T-cell (primary cell): ENCODE data around the gene RAP1A. TPM values are rescaled to one million over a fixed set of nuclear protein-coding genes. Genes with fewer than 3 reads are reported as not detected.
A peak's percentile ranks its signal among the peaks of the same experiment; 100 is the strongest.

Experiments
- ATAC-seq, 4 experiments: fragments of 200-7000 bp in 3 of 4; fragments of 150-1000 bp in 1 of 4; cut with Tn5 transposase; replicated peaks in 1 of 4; 1 replicate in 3 of 4; 2 replicates in 1 of 4; pipeline ENCODE4 v1.10.0; 2021; ENCODE audit warnings: moderate library complexity in 3 of 4, mild to moderate bottlenecking in 2 of 4, moderate number of reproducible peaks in 1 of 4
- CTCF ChIA-PET, 2 donors: fragments of 300-600 bp; sonication (Branson Sonifier 250); formaldehyde crosslinking; loops; one replicate each; lab custom pipeline; 2022; ENCODE audit warnings: antibody characterized with exemption in 2 of 2; lab: Charles Lee
- POLR2A ChIA-PET, 2 donors: fragments of 300-600 bp; sonication (Branson Sonifier 250); formaldehyde crosslinking; loops; one replicate each; lab custom pipeline; 2022; ENCODE audit warnings: antibody characterized with exemption in 2 of 2; lab: Charles Lee
- DNase-seq, 35 experiments: peaks; one replicate each; pipeline versions ENCODE4 v3.0.0 to v3.0.0-alpha.2; 2013 to 2023
- H3K27ac ChIP-seq: one replicate; pipeline ENCODE4 v1.5.1; 2013; ENCODE audit warnings: low read length
- H3K27me3 ChIP-seq, 2 experiments: replicated peaks in 1 of 2; 1 replicate in 1 of 2; 2 replicates in 1 of 2; pipeline versions ENCODE4 v1.6.1 to v1.7.0; 2013; ENCODE audit warnings: low read length in 1 of 2, mixed read lengths in 1 of 2; ENCODE audit not compliant: control insufficient read depth in 2 of 2, insufficient read depth in 2 of 2; ENCODE audit errors: extremely low read depth in 1 of 2
- H3K36me3 ChIP-seq, 2 donors: 1 replicate in 1 of 2; 2 replicates in 1 of 2; pipeline versions ENCODE4 v1.6.1 to v1.7.0; 2013; ENCODE audit warnings: low read length in 1 of 2; ENCODE audit not compliant: control insufficient read depth in 2 of 2, insufficient read depth in 1 of 2; ENCODE audit errors: extremely low read depth in 1 of 2
- H3K4me1 ChIP-seq, 2 experiments: 1 replicate in 1 of 2; 2 replicates in 1 of 2; pipeline versions ENCODE4 v1.6.1 to v1.7.0; 2013; ENCODE audit warnings: low read length in 2 of 2, mixed read lengths in 1 of 2; ENCODE audit not compliant: insufficient read depth in 2 of 2, control insufficient read depth in 1 of 2; ENCODE audit errors: extremely low read depth in 1 of 2
- H3K4me3 ChIP-seq, 2 donors: 1 replicate in 1 of 2; 2 replicates in 1 of 2; pipeline versions ENCODE4 v1.5.1 to v1.7.0; 2013; ENCODE audit warnings: mild to moderate bottlenecking in 2 of 2, low read length in 1 of 2, moderate library complexity in 1 of 2; ENCODE audit not compliant: control insufficient read depth in 1 of 2; ENCODE audit errors: extremely low read depth in 1 of 2
- H3K9me3 ChIP-seq: 2 replicates; pipeline ENCODE4 v1.7.0; 2013
- H3K27ac Mint-ChIP-seq, 2 donors: one replicate each; pipeline ENCODE4 v1.8.0; 2020 to 2021; ENCODE audit warnings: mild to moderate bottlenecking in 2 of 2, mixed read lengths in 2 of 2
- H3K27me3 Mint-ChIP-seq, 2 donors: one replicate each; pipeline ENCODE4 v1.8.0; 2021 to 2022; ENCODE audit warnings: mixed read lengths in 2 of 2
- H3K36me3 Mint-ChIP-seq: one replicate; pipeline ENCODE4 v1.8.0; 2021; ENCODE audit warnings: mixed read lengths
- H3K4me1 Mint-ChIP-seq, 3 donors: one replicate each; pipeline ENCODE4 v1.8.0; 2020 to 2022; ENCODE audit warnings: mixed read lengths in 3 of 3, mild to moderate bottlenecking in 1 of 3
- H3K4me3 Mint-ChIP-seq, 3 donors: one replicate each; pipeline ENCODE4 v1.8.0; 2020 to 2022; ENCODE audit warnings: mild to moderate bottlenecking in 3 of 3, mixed read lengths in 3 of 3, moderate library complexity in 3 of 3
- H3K9me3 Mint-ChIP-seq, 3 donors: one replicate each; pipeline ENCODE4 v1.8.0; 2020 to 2022; ENCODE audit warnings: mixed read lengths in 3 of 3
- WGBS: methylation state at CpG from one replicate; pipeline ENCODE4 v1.1.5; 2013; ENCODE audit warnings: missing lambda C conversion rate; ENCODE audit not compliant: insufficient coverage; 5-methylcytosine and 5-hydroxymethylcytosine counted together
- total RNA-seq, 35 experiments: library from RNA in 6 of 35; stranded (reverse) in 6 of 35; fragments of 120-200 nt in 1 of 35; gene quantifications; one replicate each; pipeline versions ENCODE4 v1.2.1 to v1.2.4 and lab custom pipeline; 2013 to 2026

The RAP1A gene
- total RNA-seq, 5 donors from 2014 or later (not counting 1 experiment from before 2014, with no cell fraction given) = 95.0 to 108 (median 103) TPM

DNA sequence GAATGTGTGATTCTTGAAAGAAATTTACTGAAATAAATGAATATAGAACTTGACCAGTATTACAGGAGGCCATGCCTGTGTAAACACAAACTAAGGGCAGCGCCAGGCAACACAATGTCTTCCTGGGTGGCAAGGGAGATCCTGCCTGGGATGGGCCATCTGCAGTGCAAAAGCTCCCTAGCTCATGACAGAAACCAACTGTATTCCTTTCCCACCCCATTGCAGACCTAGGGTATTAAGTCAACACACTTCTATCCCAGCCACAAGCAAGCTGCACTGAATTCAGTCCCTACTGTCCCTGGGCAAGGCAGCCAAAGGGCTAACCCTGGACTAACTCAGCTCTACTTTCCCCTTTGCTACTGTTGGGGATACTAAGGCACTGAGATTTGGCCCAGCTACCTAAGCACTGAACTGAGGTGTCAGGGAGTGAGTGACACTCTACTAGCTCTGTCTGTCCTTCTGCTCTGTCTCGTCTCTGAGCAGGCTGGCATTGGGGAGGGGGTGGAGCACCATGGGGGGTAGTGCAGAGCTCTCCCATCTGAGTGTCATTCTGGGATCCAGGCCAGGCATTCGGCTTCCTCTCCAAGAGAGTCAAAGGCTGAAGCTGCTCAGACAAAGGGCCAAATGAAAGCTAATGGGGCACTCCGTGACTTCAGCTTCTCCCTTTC lies 117.1 kb downstream of the RAP1A start:
- no peaks in the 10 kb centered on the region for H3K36me3 ChIP-seq
- no peak overlapping the region for H3K4me3 ChIP-seq
- H3K27ac Mint-ChIP-seq = no peak overlapping the region
- peaks cover 15 to 23% of the 10 kb centered on the region in 2 donors for H3K27me3 Mint-ChIP-seq
- H3K9me3 Mint-ChIP-seq = no peaks in the 10 kb centered on the region
- 86% methylated on average over 1 of the region's 4 CpGs for WGBS
- H3K27me3 ChIP-seq = peaks cover 2 to 71% of the 10 kb centered on the region in 2 experiments
- ATAC-seq = no peak
- ChIA-PET CTCF (interaction anchor here in 1 of 2 donors (1.2 to 1.3 kb wide), 2 partner anchors 11 to 22 kb away, joined by 3 to 6 read pairs; no protein-coding TSS in a partner anchor), POLR2A (no interaction called here)
- peak in 1 of 35 experiments; percentile 23 for DNase-seq
- peaks cover 0 to 36% of the 10 kb centered on the region in 2 experiments for H3K4me1 ChIP-seq
- H3K27ac ChIP-seq = no peak overlapping the region
- H3K4me3 Mint-ChIP-seq = no peak overlapping the region
- peaks cover 18 to 32% (median 22%) of the 10 kb centered on the region in 3 donors for H3K4me1 Mint-ChIP-seq
- H3K9me3 ChIP-seq = no peaks in the 10 kb centered on the region
- no peaks in the 10 kb centered on the region for H3K36me3 Mint-ChIP-seq

GRCh38 chr1:111737216-111738132 lies 117.9 kb downstream of the RAP1A start:
- Mint-ChIP-seq H3K27ac (peak overlapping the region in 1 of 2 donors; percentile 19), H3K27me3 (peaks cover 15 to 23% of the 10 kb centered on the region in 2 donors), H3K36me3 (no peaks in the 10 kb centered on the region), H3K9me3 (no peaks in the 10 kb centered on the region), H3K4me1 (peaks cover 18 to 32% (median 22%) of the 10 kb centered on the region in 3 donors), H3K4me3 (peak overlapping the region; percentile 69 to 93 (median 78))
- 76% methylated on average over 5 of the region's 8 CpGs for WGBS
- DNase-seq (peak in 1 of 35 experiments; percentile 11), ATAC-seq (no peak)
- no peak overlapping the region for H3K27ac ChIP-seq
- peaks cover 2 to 63% of the 10 kb centered on the region in 2 experiments for H3K27me3 ChIP-seq
- POLR2A ChIA-PET = interaction anchor here in 1 of 2 donors (1.0 to 1.2 kb wide), 2 partner anchors 14 to 18 kb away, joined by 3 to 4 read pairs; partner anchors contain the start of gene DDX20
- H3K4me3 ChIP-seq = peak overlapping the region; percentile 58 to 74
- no peaks in the 10 kb centered on the region for H3K9me3 ChIP-seq
- CTCF ChIA-PET = interaction anchor here in 1 of 2 donors (1.2 to 1.8 kb wide), 5 partner anchors 10 to 229 kb away, joined by 3 to 6 read pairs (median 5); no protein-coding TSS in a partner anchor
- H3K36me3 ChIP-seq = no peaks in the 10 kb centered on the region
- H3K4me1 ChIP-seq = peaks cover 0 to 36% of the 10 kb centered on the region in 2 experiments

- Histone ChIP-seq H3K36me3 (no peaks in the 10 kb centered on the region), H3K4me3 (peak overlapping the region; percentile 58 to 74), H3K27me3 (peaks cover 2 to 62% of the 10 kb centered on the region in 2 experiments), H3K9me3 (no peaks in the 10 kb centered on the region), H3K27ac (no peak overlapping the region), H3K4me1 (peaks cover 0 to 36% of the 10 kb centered on the region in 2 experiments)
- H3K9me3 Mint-ChIP-seq = no peaks in the 10 kb centered on the region
- ATAC-seq = peak in 1 of 4 experiments; percentile 61
- DNase-seq = peak in 2 of 35 experiments; percentile 25 to 47
- H3K4me1 Mint-ChIP-seq = peaks cover 18 to 32% (median 22%) of the 10 kb centered on the region in 3 donors
- no peaks in the 10 kb centered on the region for H3K36me3 Mint-ChIP-seq
- peak overlapping the region; percentile 69 to 93 (median 78) for H3K4me3 Mint-ChIP-seq
- POLR2A ChIA-PET = interaction anchor here (0.9 to 1.2 kb wide), 3 partner anchors 13 to 17 kb away, joined by 3 to 6 read pairs (median 4); partner anchors contain the start of gene DDX20 (in 1 of the 2)
- CTCF ChIA-PET = interaction anchor here in 1 of 2 donors (1.0 to 1.8 kb wide), 4 partner anchors 17 to 230 kb away, joined by 4 to 5 read pairs (median 4); no protein-coding TSS in a partner anchor
- 25% methylated on average over 6 of the region's 9 CpGs for WGBS
- peaks cover 15 to 23% of the 10 kb centered on the region in 2 donors for H3K27me3 Mint-ChIP-seq
- peak overlapping the region in 1 of 2 donors; percentile 19 for H3K27ac Mint-ChIP-seq
Observed at GRCh38 chr1:111738133-111738435, 118.5 kb downstream of the RAP1A start.

DNA sequence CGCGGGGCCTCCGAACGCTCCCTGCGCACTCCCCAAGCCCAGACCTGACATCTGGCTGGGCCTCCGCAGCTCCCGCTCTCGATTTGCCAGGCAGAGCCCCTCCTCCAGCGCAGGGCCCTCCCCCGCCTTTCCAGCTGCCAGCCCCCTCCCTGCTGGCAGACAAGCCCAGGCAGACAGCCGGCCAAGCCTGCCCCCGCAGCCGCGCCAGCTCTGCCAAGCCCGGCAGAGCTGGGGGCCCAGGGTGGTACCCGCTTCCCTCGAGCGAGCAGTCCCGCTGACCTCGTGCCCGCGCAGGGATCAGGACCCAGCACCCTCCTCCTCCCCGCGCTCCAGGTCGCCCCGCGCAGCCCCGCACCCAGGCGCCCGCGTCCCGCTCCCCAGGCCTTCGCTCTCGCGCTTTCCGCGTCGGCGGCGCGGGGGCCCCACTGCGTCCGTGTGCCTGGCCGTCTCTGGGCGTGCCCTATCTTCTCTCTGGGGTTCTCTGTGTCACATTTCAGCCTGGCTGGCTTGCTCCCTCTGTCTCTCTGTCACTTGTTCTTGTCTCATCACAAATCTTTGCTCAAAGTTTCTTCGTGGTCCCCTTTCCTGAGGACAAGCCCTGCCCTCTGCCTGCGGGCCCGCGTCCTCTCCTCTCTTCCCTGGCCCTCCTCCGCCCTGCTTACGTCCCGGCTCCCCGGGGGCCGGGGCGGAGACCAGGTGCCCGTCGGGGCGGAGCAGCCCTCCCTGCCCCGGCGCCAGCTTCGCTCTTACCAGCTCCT lies 119.0 kb downstream of the RAP1A start:
- peak overlapping the region; percentile 37 to 55 for H3K27ac Mint-ChIP-seq
- ATAC-seq (peak; percentile 58 to 62 (median 58)), DNase-seq (peak in 26 of 35 experiments; percentile 7 to 60 (median 26))
- ChIA-PET CTCF (interaction anchor here in 1 of 2 donors (1.0 to 1.8 kb wide), 4 partner anchors 16 to 231 kb away, joined by 4 to 5 read pairs (median 4); no protein-coding TSS in a partner anchor), POLR2A (interaction anchor here (0.9 to 1.2 kb wide), 3 partner anchors 13 to 17 kb away, joined by 3 to 6 read pairs (median 4); partner anchors contain the start of gene DDX20 (in 1 of the 2))
- Histone ChIP-seq H3K4me1 (peaks cover 0 to 34% of the 10 kb centered on the region in 2 experiments), H3K4me3 (peak overlapping the region; percentile 58 to 74), H3K27me3 (peaks cover 2 to 62% of the 10 kb centered on the region in 2 experiments), H3K9me3 (no peaks in the 10 kb centered on the region), H3K36me3 (no peaks in the 10 kb centered on the region), H3K27ac (no peak overlapping the region)
- H3K4me1 Mint-ChIP-seq = peaks cover 18 to 32% (median 20%) of the 10 kb centered on the region in 3 donors
- H3K36me3 Mint-ChIP-seq = no peaks in the 10 kb centered on the region
- H3K27me3 Mint-ChIP-seq = peaks cover 15 to 23% of the 10 kb centered on the region in 2 donors
- H3K4me3 Mint-ChIP-seq = peak overlapping the region; percentile 84 to 93 (median 88)
- H3K9me3 Mint-ChIP-seq = no peaks in the 10 kb centered on the region
- WGBS = 2% methylated on average over 60 of the region's 61 CpGs

- H3K4me1 Mint-ChIP-seq = peaks cover 18 to 32% (median 20%) of the 10 kb centered on the region in 3 donors
- H3K27ac ChIP-seq = no peak within 1 kb of the TSS
Observed at GRCh38 chr1:111739194-111739924, 119.8 kb downstream of the RAP1A start, which contains the start of gene INKA2. TSS of gene INKA2 (minus strand) at chr1:111739395. CDS start at chr1:111739242, 153 bp downstream.

More at GRCh38 chr1:111739194-111739924, 119.8 kb downstream of the RAP1A start, which contains the start of gene INKA2:
- Histone ChIP-seq H3K27me3 (peaks cover 2 to 64% of the 10 kb centered on the region in 2 experiments), H3K4me1 (peaks cover 0 to 30% of the 10 kb centered on the region in 2 experiments), H3K36me3 (no peaks in the 10 kb centered on the region), H3K9me3 (no peaks in the 10 kb centered on the region), H3K4me3 (peak within 1 kb of the TSS; percentile 58 to 74)
- ChIA-PET POLR2A (interaction anchor here (0.5 to 1.2 kb wide), 5 partner anchors 15 to 763 kb away, joined by 3 to 6 read pairs (median 4); partner anchors contain the start of gene DDX20 (in 2 of the 2)), CTCF (interaction anchor here (0.6 to 1.8 kb wide), 8 partner anchors 8 to 231 kb away, joined by 3 to 5 read pairs (median 4); no protein-coding TSS in a partner anchor)
- ATAC-seq (peak; percentile 71 to 80 (median 76)), DNase-seq (peak in 30 of 35 experiments; percentile 12 to 65 (median 38))
- Mint-ChIP-seq H3K27ac (peak within 1 kb of the TSS; percentile 37 to 55), H3K27me3 (peaks cover 15 to 23% of the 10 kb centered on the region in 2 donors), H3K9me3 (no peaks in the 10 kb centered on the region), H3K36me3 (no peaks in the 10 kb centered on the region), H3K4me3 (peak within 1 kb of the TSS; percentile 84 to 93 (median 88))
- WGBS = 0% methylated on average over 54 of the region's 59 CpGs
